Trophoblast cell (in vitro differentiated cells and primary cell): ENCODE measurements around the gene CTPS1.

Experiments
- DNase-seq, 2 donors: peaks; one replicate each; pipeline ENCODE4 v3.0.0-alpha.2; 2016
- H2AFZ ChIP-seq: 2 replicates; pipeline ENCODE4 v1.6.1; 2013; ENCODE audit warnings: low read length, moderate library complexity, mild to moderate bottlenecking; ENCODE audit not compliant: insufficient read depth, poor library complexity
- H2AK5ac ChIP-seq: 2 replicates; pipeline ENCODE4 v1.6.1; 2013; ENCODE audit warnings: mild to moderate bottlenecking, low read length
- H2BK120ac ChIP-seq: 2 replicates; pipeline ENCODE4 v1.6.1; 2013; ENCODE audit warnings: low read length, mild to moderate bottlenecking, moderate library complexity; ENCODE audit not compliant: insufficient read depth, poor library complexity
- H2BK12ac ChIP-seq: 2 replicates; pipeline ENCODE4 v1.6.1; 2013; ENCODE audit warnings: mild to moderate bottlenecking, low read length, moderate library complexity
- H2BK5ac ChIP-seq: 2 replicates; pipeline ENCODE4 v1.6.1; 2013; ENCODE audit warnings: low read length, low read depth, moderate library complexity, mild to moderate bottlenecking; ENCODE audit not compliant: poor library complexity
- H3K14ac ChIP-seq: 2 replicates; pipeline ENCODE4 v1.6.1; 2013; ENCODE audit warnings: mild to moderate bottlenecking, low read length
- H3K18ac ChIP-seq: 2 replicates; pipeline ENCODE4 v1.6.1; 2013; ENCODE audit warnings: mild to moderate bottlenecking, low read length
- H3K23ac ChIP-seq: 2 replicates; pipeline ENCODE4 v1.6.1; 2013; ENCODE audit warnings: low read length
- H3K27ac ChIP-seq: 2 replicates; pipeline ENCODE4 v1.5.1; 2013; ENCODE audit warnings: low read depth, mild to moderate bottlenecking, inconsistent platforms, low read length, moderate library complexity
- H3K27me3 ChIP-seq: 2 replicates; pipeline ENCODE4 v1.6.1; 2013; ENCODE audit warnings: inconsistent platforms, mild to moderate bottlenecking, low read length, moderate library complexity; ENCODE audit not compliant: insufficient read depth
- H3K36me3 ChIP-seq, 2 experiments: 1 replicate in 1 of 2; 2 replicates in 1 of 2; pipeline ENCODE4 v1.6.1; 2013; ENCODE audit warnings: low read length in 2 of 2, mild to moderate bottlenecking in 2 of 2, moderate library complexity in 1 of 2; ENCODE audit not compliant: insufficient read depth in 2 of 2, control insufficient read depth in 1 of 2
- H3K4ac ChIP-seq: 2 replicates; pipeline ENCODE4 v1.6.1; 2013; ENCODE audit warnings: low read depth, mild to moderate bottlenecking, low read length, moderate library complexity
- H3K4me1 ChIP-seq, 2 experiments: 1 replicate in 1 of 2; 2 replicates in 1 of 2; pipeline ENCODE4 v1.6.1; 2013; ENCODE audit warnings: low read length in 2 of 2, mild to moderate bottlenecking in 2 of 2, moderate library complexity in 1 of 2; ENCODE audit not compliant: insufficient read depth in 2 of 2, control insufficient read depth in 1 of 2
- H3K4me2 ChIP-seq: 2 replicates; pipeline ENCODE4 v1.6.1; 2013; ENCODE audit warnings: inconsistent platforms, mild to moderate bottlenecking, low read length, moderate library complexity
- H3K4me3 ChIP-seq: 2 replicates; pipeline ENCODE4 v1.5.1; 2013; ENCODE audit warnings: mild to moderate bottlenecking, low read depth, low read length, inconsistent platforms
- H3K79me1 ChIP-seq: one replicate; pipeline ENCODE4 v1.6.1; 2013; ENCODE audit warnings: low read length
- H3K79me2 ChIP-seq: 2 replicates; pipeline ENCODE4 v1.6.1; 2013; ENCODE audit warnings: low read length, mild to moderate bottlenecking; ENCODE audit not compliant: control insufficient read depth, insufficient read depth, poor library complexity
- H3K9ac ChIP-seq: 2 replicates; pipeline ENCODE4 v1.6.1; 2013; ENCODE audit warnings: mild to moderate bottlenecking, low read length
- H3K9me3 ChIP-seq: 2 replicates; pipeline ENCODE4 v1.6.1; 2013; ENCODE audit warnings: low read depth, mild to moderate bottlenecking, control low read depth, inconsistent platforms, low read length; ENCODE audit not compliant: insufficient read depth
- H4K12ac ChIP-seq: 2 replicates; pipeline ENCODE4 v1.6.1; 2013; ENCODE audit warnings: low read depth, mild to moderate bottlenecking, low read length, moderate library complexity
- H4K8ac ChIP-seq: 2 replicates; pipeline ENCODE4 v1.6.1; 2013; ENCODE audit warnings: low read depth, mild to moderate bottlenecking, low read length, moderate library complexity
- H4K91ac ChIP-seq: one replicate; pipeline ENCODE4 v1.6.1; 2013; ENCODE audit warnings: low read depth, mild to moderate bottlenecking, low read length, moderate library complexity
- WGBS: extraction: QIAGEN DNeasy Blood & Tissue Kit; methylation state at CpG from one replicate; pipeline ENCODE4 v1.1.7; 2013; ENCODE audit warnings: missing lambda C conversion rate; ENCODE audit not compliant: insufficient read length, insufficient coverage; ENCODE audit errors: extremely low coverage; 5-methylcytosine and 5-hydroxymethylcytosine counted together

The CTPS1 gene

GRCh38 chr1:41028034-41028642, 48.6 kb downstream of the CTPS1 start:
- H2BK5ac ChIP-seq, result no peak overlapping the region
- H3K9ac ChIP-seq, result no peak overlapping the region
- no peak for DNase-seq
- H3K4me3 ChIP-seq, result no peak overlapping the region
- no peaks in the 10 kb centered on the region for H3K27me3 ChIP-seq
- no peaks in the 10 kb centered on the region for H3K79me1 ChIP-seq
- H3K18ac ChIP-seq, result no peak overlapping the region
- H3K9me3 ChIP-seq, result peaks cover 2% of the 10 kb centered on the region
- no peak overlapping the region for H3K14ac ChIP-seq
- H4K12ac ChIP-seq, result no peak overlapping the region
- no peak overlapping the region for H4K91ac ChIP-seq
- no peak overlapping the region for H3K27ac ChIP-seq
- no peak overlapping the region for H4K8ac ChIP-seq
- no peak overlapping the region for H2AFZ ChIP-seq
- no peaks in the 10 kb centered on the region for H3K79me2 ChIP-seq
- H2BK12ac ChIP-seq, result no peak overlapping the region
- H3K4me1 ChIP-seq, result no peaks in the 10 kb centered on the region
- H3K23ac ChIP-seq, result no peak overlapping the region
- H3K4me2 ChIP-seq, result no peak overlapping the region
- H3K4ac ChIP-seq, result no peak overlapping the region
- peaks cover 19 to 32% of the 10 kb centered on the region in 2 experiments for H3K36me3 ChIP-seq
- no peak overlapping the region for H2AK5ac ChIP-seq
- no peak overlapping the region for H2BK120ac ChIP-seq
- no CpG with 5 or more reads among the region's 10 CpGs for WGBS

DNA sequence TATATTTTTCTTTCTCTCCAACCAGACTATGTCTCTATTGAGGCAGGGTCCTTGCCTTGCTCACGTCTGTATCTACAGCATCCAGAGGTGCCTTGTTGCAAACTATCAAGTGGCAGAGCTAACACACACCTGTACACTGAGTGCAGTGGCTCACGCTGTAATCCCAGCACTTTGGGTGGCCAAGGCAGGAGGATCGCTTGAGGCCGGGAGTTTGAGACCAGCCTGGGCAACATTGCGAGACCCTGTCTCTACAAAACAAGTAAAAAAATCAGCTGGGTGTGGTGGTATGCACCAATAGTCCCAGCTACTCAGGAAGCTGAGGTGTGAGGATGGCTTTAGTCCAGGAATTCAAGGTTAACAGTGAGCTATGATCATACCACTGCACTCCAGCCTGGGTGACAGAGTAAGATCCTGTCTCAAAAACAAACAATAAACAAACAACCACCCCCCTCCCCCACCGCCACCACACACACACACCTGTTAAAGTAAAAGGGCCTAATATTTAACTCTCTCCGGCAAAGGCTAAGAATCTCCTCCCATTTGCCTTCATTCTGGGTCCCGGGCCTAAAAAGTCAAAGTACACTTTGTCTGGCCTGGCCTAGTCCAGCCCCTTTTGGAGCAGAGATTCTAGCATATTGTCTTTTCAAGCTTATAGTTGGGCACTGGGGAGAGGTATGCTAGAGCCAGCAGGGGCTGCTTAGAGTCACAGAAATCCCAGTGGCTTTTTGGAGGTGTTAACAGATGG, 51.5 kb downstream of the CTPS1 start:
- no CpG with 5 or more reads among the region's 8 CpGs for WGBS
- H2AK5ac ChIP-seq, result no peak overlapping the region
- H4K8ac ChIP-seq, result no peak overlapping the region
- no peak overlapping the region for H2BK5ac ChIP-seq
- no peaks in the 10 kb centered on the region for H3K79me2 ChIP-seq
- no peak for DNase-seq
- H3K14ac ChIP-seq, result no peak overlapping the region
- no peak overlapping the region for H2AFZ ChIP-seq
- H3K23ac ChIP-seq, result no peak overlapping the region
- H3K79me1 ChIP-seq, result no peaks in the 10 kb centered on the region
- peaks cover 2% of the 10 kb centered on the region for H3K9me3 ChIP-seq
- H3K36me3 ChIP-seq, result peaks cover 21 to 45% of the 10 kb centered on the region in 2 experiments
- H3K4me1 ChIP-seq, result peaks cover 0 to 3% of the 10 kb centered on the region in 2 experiments
- no peak overlapping the region for H3K9ac ChIP-seq
- H4K12ac ChIP-seq, result no peak overlapping the region
- H2BK120ac ChIP-seq, result no peak overlapping the region
- H3K27ac ChIP-seq, result no peak overlapping the region
- no peaks in the 10 kb centered on the region for H3K27me3 ChIP-seq
- no peak overlapping the region for H3K18ac ChIP-seq
- H4K91ac ChIP-seq, result no peak overlapping the region
- no peak overlapping the region for H3K4ac ChIP-seq
- H2BK12ac ChIP-seq, result no peak overlapping the region
- H3K4me2 ChIP-seq, result no peak overlapping the region
- H3K4me3 ChIP-seq, result no peak overlapping the region

GRCh38 chr1:41032147-41032546, 52.7 kb downstream of the CTPS1 start:
- Histone ChIP-seq H3K14ac (no peak overlapping the region), H4K8ac (no peak overlapping the region), H3K79me2 (no peaks in the 10 kb centered on the region), H3K18ac (no peak overlapping the region), H3K4me1 (peaks cover 0 to 3% of the 10 kb centered on the region in 2 experiments), H3K9me3 (peaks cover 2% of the 10 kb centered on the region), H2AFZ (no peak overlapping the region), H3K23ac (no peak overlapping the region), H3K4me3 (no peak overlapping the region), H3K79me1 (no peaks in the 10 kb centered on the region), H2BK5ac (no peak overlapping the region), H3K9ac (no peak overlapping the region), H3K27me3 (no peaks in the 10 kb centered on the region), H2BK120ac (no peak overlapping the region), H2AK5ac (no peak overlapping the region), H4K12ac (no peak overlapping the region), H3K36me3 (peaks cover 22 to 44% of the 10 kb centered on the region in 2 experiments), H3K27ac (no peak overlapping the region), H3K4me2 (no peak overlapping the region), H3K4ac (no peak overlapping the region), H2BK12ac (no peak overlapping the region), H4K91ac (no peak overlapping the region)
- no CpG with 5 or more reads among the region's 2 CpGs for WGBS
- DNase-seq, result no peak

DNA sequence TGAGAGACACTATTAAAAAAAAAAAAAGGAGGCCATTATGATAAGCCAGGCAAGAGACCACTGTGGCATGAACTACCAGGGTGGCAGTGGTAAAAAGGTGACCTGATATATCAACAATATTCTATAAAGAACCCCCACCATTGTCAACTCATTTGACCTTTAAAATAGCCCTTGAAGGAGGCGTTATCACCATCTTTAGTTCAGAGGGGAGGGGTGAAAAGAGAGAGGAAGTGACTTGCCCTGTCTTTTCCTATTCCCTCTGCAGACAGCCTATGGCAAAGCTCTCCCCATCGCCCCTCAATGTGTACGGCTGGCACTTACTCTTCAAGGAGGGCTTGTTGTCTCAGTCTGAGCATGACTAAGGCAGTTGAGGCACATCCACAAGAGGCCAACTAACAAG, 53.8 kb downstream of the CTPS1 start:
- H3K4ac ChIP-seq, result no peak overlapping the region
- H3K36me3 ChIP-seq, result peaks cover 13 to 43% of the 10 kb centered on the region in 2 experiments
- H3K18ac ChIP-seq, result no peak overlapping the region
- no peaks in the 10 kb centered on the region for H3K79me2 ChIP-seq
- no peak overlapping the region for H2BK12ac ChIP-seq
- no peak overlapping the region for H2AK5ac ChIP-seq
- no peak for DNase-seq
- no peak overlapping the region for H3K4me2 ChIP-seq
- peaks cover 0 to 3% of the 10 kb centered on the region in 2 experiments for H3K4me1 ChIP-seq
- no peak overlapping the region for H4K12ac ChIP-seq
- no peak overlapping the region for H2AFZ ChIP-seq
- no peaks in the 10 kb centered on the region for H3K27me3 ChIP-seq
- no CpG with 5 or more reads among the region's 3 CpGs for WGBS
- no peak overlapping the region for H4K8ac ChIP-seq
- H3K4me3 ChIP-seq, result no peak overlapping the region
- H3K79me1 ChIP-seq, result no peaks in the 10 kb centered on the region
- H3K14ac ChIP-seq, result no peak overlapping the region
- no peak overlapping the region for H4K91ac ChIP-seq
- no peak overlapping the region for H2BK5ac ChIP-seq
- H3K23ac ChIP-seq, result no peak overlapping the region
- no peak overlapping the region for H3K27ac ChIP-seq
- peaks cover under 1% of the 10 kb centered on the region for H3K9me3 ChIP-seq
- H2BK120ac ChIP-seq, result no peak overlapping the region
- H3K9ac ChIP-seq, result no peak overlapping the region
